GM12878 (cell line): ENCODE measurements around the gene JAKMIP1. TPM values are rescaled to one million over a fixed set of nuclear protein-coding genes. Genes with fewer than 3 reads are reported as not detected.
A peak's percentile ranks its signal among the peaks of the same experiment; 100 is the strongest.

Experiments
- ATAC-seq: fragments of 200-7000 bp; cut with Tn5 transposase; 3 replicates; pipeline ENCODE4 v1.9.1; 2020; ENCODE audit warnings: mild to moderate bottlenecking, moderate library complexity
- BruUV-seq: library from RNA; stranded (reverse); fragments of 400-500 nt; replicated peaks from 2 replicates; lab custom pipeline; 2021; lab: Mats Ljungman, UMichigan
- CTCF ChIA-PET: fragments of 300-600 bp; sonication (Branson Sonifier 250); formaldehyde crosslinking; extraction: SDS; loops from one replicate; lab custom pipeline; 2021; ENCODE audit warnings: inconsistent platforms; lab: Yijun Ruan, JAX
- POLR2A ChIA-PET: fragments of 350-600 bp; formaldehyde crosslinking; extraction: SDS; loops from one replicate; lab custom pipeline; 2021; ENCODE audit warnings: inconsistent platforms; lab: Charles Lee
- RAD21 ChIA-PET: fragments of 300-600 bp; sonication (Branson Sonifier 250); formaldehyde crosslinking; loops from one replicate; lab custom pipeline; 2023; ENCODE audit warnings: antibody characterized with exemption; ENCODE audit not compliant: unreplicated experiment; lab: Charles Lee
- SMC1A ChIA-PET: fragments of 300-600 bp; sonication (Branson Sonifier 250); formaldehyde crosslinking; loops from one replicate; lab custom pipeline; 2023; ENCODE audit not compliant: unreplicated experiment, uncharacterized antibody; lab: Charles Lee
- DNase-seq: peaks from one replicate; pipeline ENCODE4 v3.0.0-alpha.2; 2011; ENCODE audit warnings: low read depth, low spot score
- FAIRE-seq: peaks from 3 replicates; lab custom pipeline; 2011; peaks lifted over from hg19 to GRCh38; lab: Jason Lieb, UNC
- H2AFZ ChIP-seq: 2 replicates; pipeline ENCODE4 v1.6.0; 2011; ENCODE audit warnings: low read depth, low read length, control low read depth; ENCODE audit not compliant: control insufficient read depth
- H3K27ac ChIP-seq: 2 replicates; pipeline ENCODE4 v1.5.1; 2011; ENCODE audit warnings: control low read depth; ENCODE audit not compliant: control insufficient read depth, insufficient read depth
- H3K27me3 ChIP-seq, 2 experiments: replicated peaks in 1 of 2; 2 replicates each; pipeline versions ENCODE4 v1.6.0 to v1.6.1; 2011; ENCODE audit warnings: low read length in 1 of 2; ENCODE audit not compliant: control insufficient read depth in 2 of 2, insufficient read depth in 2 of 2
- H3K36me3 ChIP-seq, 2 experiments: 2 replicates each; pipeline ENCODE4 v1.5.1; 2011; ENCODE audit warnings: low read length in 1 of 2; ENCODE audit not compliant: control insufficient read depth in 2 of 2, insufficient read depth in 2 of 2
- H3K4me1 ChIP-seq: 2 replicates; pipeline ENCODE4 v1.6.1; 2011; ENCODE audit warnings: mild to moderate bottlenecking, low read length, moderate library complexity, mixed read lengths; ENCODE audit not compliant: control insufficient read depth, insufficient read depth
- H3K4me2 ChIP-seq: 2 replicates; pipeline ENCODE4 v1.6.0; 2011; ENCODE audit warnings: control low read depth; ENCODE audit not compliant: control insufficient read depth, insufficient read depth
- H3K4me3 ChIP-seq: fragments of 200-600 bp; sonication (generic); 2 replicates; pipeline ENCODE4 v1.5.1; 2016
- H3K79me2 ChIP-seq: 2 replicates; pipeline ENCODE4 v1.6.0; 2011; ENCODE audit warnings: low read length; ENCODE audit not compliant: control insufficient read depth, insufficient read depth
- H3K9ac ChIP-seq: 2 replicates; pipeline ENCODE4 v1.8.0; 2011; ENCODE audit warnings: low read length, control low read depth, mixed read lengths; ENCODE audit not compliant: control insufficient read depth, insufficient read depth
- H3K9me3 ChIP-seq: replicated peaks from 3 replicates; pipeline ENCODE4 v1.5.1; 2011; ENCODE audit warnings: mild to moderate bottlenecking, low read length; ENCODE audit not compliant: control insufficient read depth, insufficient read depth
- H4K20me1 ChIP-seq: 2 replicates; pipeline ENCODE4 v1.6.0; 2011; ENCODE audit not compliant: control insufficient read depth, insufficient read depth
- CHD4 ChIP-seq: fragments of 200-600 bp; sonication (generic); IDR thresholded peaks from 2 replicates; pipeline ENCODE4 v1.6.1; 2016; ENCODE audit warnings: mild to moderate bottlenecking
- CTCF ChIP-seq, 3 experiments: IDR thresholded peaks in 2 of 3; conservative IDR thresholded peaks in 1 of 3; 2 replicates each; pipeline ENCODE4 v1.5.1; 2011; ENCODE audit warnings: low read depth in 3 of 3, low read length in 3 of 3, mild to moderate bottlenecking in 3 of 3, control low read depth in 2 of 3, moderate library complexity in 2 of 3, inconsistent platforms in 1 of 3, mixed read lengths in 1 of 3; ENCODE audit not compliant: control insufficient read depth in 2 of 3, insufficient read depth in 1 of 3; ENCODE audit errors: extremely low read depth in 1 of 3
- FOXK2 ChIP-seq: fragments of 450-650 bp; IDR thresholded peaks from 2 replicates; pipeline ENCODE4 v1.6.1; 2017; ENCODE audit warnings: mild to moderate bottlenecking, moderate library complexity
- MEF2A ChIP-seq: IDR thresholded peaks from 2 replicates; pipeline ENCODE4 v1.6.1; 2011; ENCODE audit warnings: low read depth, mild to moderate bottlenecking, low read length, moderate library complexity; ENCODE audit not compliant: insufficient read depth
- NR2F1 ChIP-seq: fragments of 450-650 bp; conservative IDR thresholded peaks from 2 replicates; pipeline ENCODE4 v1.6.1; 2017; ENCODE audit warnings: mild to moderate bottlenecking
- RAD21 ChIP-seq: IDR thresholded peaks from 2 replicates; pipeline ENCODE4 v1.6.1; 2011; ENCODE audit warnings: mild to moderate bottlenecking, low read depth, low read length, moderate library complexity; ENCODE audit not compliant: insufficient read depth
- REST ChIP-seq: IDR thresholded peaks from 2 replicates; pipeline ENCODE4 v1.6.1; 2012; ENCODE audit warnings: mild to moderate bottlenecking, low read depth, low read length
- SMC3 ChIP-seq: IDR thresholded peaks from 2 replicates; pipeline ENCODE4 v1.6.1; 2011; ENCODE audit warnings: low read length, improper control_type of control experiment, borderline replicate concordance
- YY1 ChIP-seq: IDR thresholded peaks from 2 replicates; pipeline ENCODE4 v1.6.1; 2011; ENCODE audit warnings: low read depth, mild to moderate bottlenecking, low read length
- ZNF687 ChIP-seq: fragments of 450-650 bp; IDR thresholded peaks from 2 replicates; pipeline ENCODE4 v1.6.1; 2017; ENCODE audit warnings: mild to moderate bottlenecking, moderate library complexity
- WGBS: methylation state at CpG from one replicate; pipeline ENCODE4 v1.1.6; 2016; ENCODE audit warnings: low lambda C conversion rate; ENCODE audit not compliant: insufficient replicate concordance, insufficient coverage; ENCODE audit errors: missing lambda C conversion rate; 5-methylcytosine and 5-hydroxymethylcytosine counted together
- in situ Hi-C: fragments of 300-500 bp; cut with MboI; formaldehyde crosslinking; loops from 9 replicates; pipeline ENCODE4 v1.14.3; 2018; ENCODE audit warnings: mixed read lengths
- intact Hi-C: fragments of 100-400 bp; cut with micrococcal nuclease; formaldehyde crosslinking; loops from one replicate; pipeline ENCODE4 v1.14.2; 2022; ENCODE audit not compliant: unreplicated experiment
- polyA plus RNA-seq, 11 experiments: library from polyadenylated mRNA; depleted of rRNA in 4 of 11; unstranded in 6 of 11; stranded (reverse) in 5 of 11; fragments of >200 nt; fragmentation: Nextera tagmentation in 4 of 11; fragmentation: Illumina TruSeq in 1 of 11; extraction: Ambion mirVana in 4 of 11; extraction: Trizol in 1 of 11; gene quantifications; 1 replicate in 1 of 11; 2 replicates in 10 of 11; pipeline versions ENCODE4 v1.2.1 to v1.2.3, GENCODE V29; 2011 to 2016; ENCODE audit warnings: inconsistent platforms in 2 of 11, missing spikeins in 2 of 11, low read depth in 1 of 11
- total RNA-seq, 4 experiments: library from RNA; depleted of rRNA in 3 of 4; stranded (reverse); fragments of >200 nt in 3 of 4; fragmentation: Illumina TruSeq in 1 of 4; extraction: Trizol in 1 of 4; gene quantifications; 2 replicates each; pipeline versions ENCODE4 v1.2.1 to v1.2.3, GENCODE V29; 2013 to 2021

JAKMIP1 gene
- total and polyA plus RNA-seq, 10 of the 15 experiments (the other 5 are each of a cell fraction or from before 2014, with no cell fraction given) = 0.52 to 16.7 (median 12.3) TPM

- Histone ChIP-seq H4K20me1 (no peaks in the 10 kb centered on the region), H3K4me3 (no peak overlapping the region), H3K4me2 (no peak overlapping the region), H3K9ac (no peak overlapping the region), H3K9me3 (no peaks in the 10 kb centered on the region), H3K36me3 (peaks cover 0 to 2% of the 10 kb centered on the region in 2 experiments; a peak in 2 of 4 replicates), H3K27me3 (no peaks in the 10 kb centered on the region), H3K27ac (peak overlapping the region; percentile 29; the same call in 1 of the 2 replicates), H2AFZ (no peak overlapping the region), H3K79me2 (peaks cover 4% of the 10 kb centered on the region; the same call in 1 of the 2 replicates), H3K4me1 (peaks cover 37% of the 10 kb centered on the region)
- no peak for DNase-seq
- in situ Hi-C loops = loop anchor here (10.0 kb wide), 1 partner anchor 1583 kb away; no protein-coding TSS in a partner anchor
- FAIRE-seq = no peak
- no TSS peak for BruUV-seq
- intact Hi-C loops = loop anchor here (1.0 kb wide), 1 partner anchor 57 kb away; no protein-coding TSS in a partner anchor
- ChIA-PET SMC1A (interaction anchor here (0.9 to 3.0 kb wide), 8 partner anchors 8 to 194 kb away, joined by 3 to 35 read pairs (median 4); no protein-coding TSS in a partner anchor), POLR2A (interaction anchor here (3.9 kb wide), 1 partner anchor 10 kb away, joined by 28 read pairs; no protein-coding TSS in a partner anchor), CTCF (interaction anchor here (1.0 to 3.7 kb wide), 9 partner anchors 10 to 193 kb away, joined by 3 to 34 read pairs (median 6); no protein-coding TSS in a partner anchor), RAD21 (interaction anchor here (1.2 to 3.5 kb wide), 7 partner anchors 9 to 193 kb away, joined by 3 to 39 read pairs (median 5); partner anchors contain the start of gene JAKMIP1)
- 80% methylated on average over 11 of the region's 11 CpGs for WGBS
- peak; percentile 59 for ATAC-seq
- TF ChIP-seq CTCF (IDR thresholded peaks at IDR 0.05 in 2 of 3, conservative IDR thresholded peaks at IDR 0.05 in 1 of 3; ENCODE audit: control insufficient read depth in 2 of 3, extremely low read depth in 1 of 3, insufficient read depth in 1 of 3, low read depth in 3 of 3, low read length in 3 of 3) (peak; percentile 10 to 63 (median 31); a peak in 3 of 6 replicates), FOXK2 (no peak), CHD4 (no peak), SMC3 (peak; percentile 61; the same call in 1 of the 2 replicates), ZNF687 (no peak), MEF2A (no peak), NR2F1 (peak; percentile 41; the same call in 1 of the 2 replicates), RAD21 (peak; percentile 73), YY1 (peak; percentile 54; the same call in 1 of the 2 replicates), REST (no peak)
Measured at GRCh38 chr4:6191448-6192130, 8.8 kb downstream of the JAKMIP1 start.
